Stomach (tissue), 4 donors: ENCODE data around the gene IL16.

Source experiments
- CTCF ChIP-seq, 7 experiments: fragments of 450-650 bp in 4 of 7; fragments of 200-600 bp in 3 of 7; sonication (generic) in 3 of 7; IDR thresholded peaks; one replicate each; pipeline ENCODE4 v1.5.1; 2016 to 2019; ENCODE audit warnings: antibody characterized with exemption in 7 of 7, control low read depth in 2 of 7, mild to moderate bottlenecking in 1 of 7
- EP300 ChIP-seq: sonication (generic); formaldehyde crosslinking; IDR thresholded peaks from one replicate; pipeline ENCODE4 v1.6.1; 2017; ENCODE audit warnings: antibody characterized with exemption
- POLR2A ChIP-seq, 4 donors: fragments of 450-650 bp; IDR thresholded peaks; one replicate each; pipeline ENCODE4 v1.6.1; 2016; ENCODE audit warnings: antibody characterized with exemption in 4 of 4, control low read depth in 2 of 4, mild to moderate bottlenecking in 1 of 4, moderate library complexity in 1 of 4
- POLR2AphosphoS5 ChIP-seq, 3 donors: sonication (generic); formaldehyde crosslinking; IDR thresholded peaks; one replicate each; pipeline ENCODE4 v1.6.1; 2016; ENCODE audit warnings: antibody characterized with exemption in 3 of 3

DNA sequence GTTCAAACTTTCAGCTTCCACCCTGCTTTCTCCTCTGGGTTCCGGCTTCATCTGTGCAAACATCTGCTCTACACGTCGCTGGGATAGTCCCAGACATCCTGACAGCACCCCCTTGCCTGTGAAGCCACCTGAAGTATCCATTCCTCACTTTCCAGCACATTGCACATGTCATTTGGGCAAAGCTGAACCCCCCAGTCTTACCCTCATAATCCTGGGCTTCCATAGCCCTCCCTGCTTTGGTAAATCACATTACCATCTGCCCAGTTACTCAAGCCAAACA, 84.7 kb downstream of the IL16 start:
- TF ChIP-seq CTCF (IDR thresholded peaks at IDR 0.05) (no peak), POLR2A (IDR thresholded peaks at IDR 0.05) (no peak), POLR2AphosphoS5 (IDR thresholded peaks at IDR 0.05) (no peak), EP300 (no peak)
